GM19397 (cell line): Measurements from ENCODE around the gene SYT8.

ENCODE experiments used
- ATAC-seq: cut with Tn5 transposase; IDR thresholded peaks from one replicate; pipeline ENCODE4 v1.9.1; 2021; ENCODE audit warnings: mild to moderate bottlenecking, moderate library complexity; ENCODE audit not compliant: unreplicated experiment

Gene SYT8

DNA sequence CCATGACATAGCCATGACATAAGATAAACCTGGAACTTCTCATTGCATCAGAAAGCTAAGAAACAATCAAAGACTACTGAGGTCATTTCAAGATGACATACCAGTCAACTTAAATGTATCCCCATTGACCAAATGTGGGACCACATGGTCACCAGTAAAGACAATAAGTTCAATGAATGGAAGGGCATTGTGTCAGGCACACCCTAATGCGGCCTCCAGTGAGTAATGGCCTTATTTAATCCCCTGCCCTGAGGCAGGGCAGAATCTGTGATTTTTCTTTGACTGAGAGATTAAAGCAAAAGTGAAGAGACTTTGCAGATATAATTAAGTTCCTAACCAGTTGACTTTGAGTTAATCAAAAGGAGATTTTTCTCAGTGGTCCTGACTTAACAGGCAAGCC, 17.3 kb upstream of the SYT8 start:
- no peak for ATAC-seq

- ATAC-seq, result no peak
Observed at GRCh38 chr11:1819074-1819473, 15.7 kb upstream of the SYT8 start.

- no peak for ATAC-seq
Observed at GRCh38 chr11:1820463-1821325, 14.1 kb upstream of the SYT8 start.

- no peak for ATAC-seq
Observed at GRCh38 chr11:1821562-1821961, 13.2 kb upstream of the SYT8 start.

GRCh38 chr11:1822648-1823375, 12.0 kb upstream of the SYT8 start:
- no peak for ATAC-seq

GRCh38 chr11:1823376-1824220, 11.2 kb upstream of the SYT8 start:
- no peak for ATAC-seq

GRCh38 chr11:1824221-1825038, 10.4 kb upstream of the SYT8 start:
- no peak for ATAC-seq

- no peak for ATAC-seq
Observed at GRCh38 chr11:1825039-1825740, 9.6 kb upstream of the SYT8 start.

- no peak for ATAC-seq
Observed at GRCh38 chr11:1825785-1826451, 8.9 kb upstream of the SYT8 start.

GRCh38 chr11:1826552-1827094, 8.2 kb upstream of the SYT8 start:
- no peak for ATAC-seq

DNA sequence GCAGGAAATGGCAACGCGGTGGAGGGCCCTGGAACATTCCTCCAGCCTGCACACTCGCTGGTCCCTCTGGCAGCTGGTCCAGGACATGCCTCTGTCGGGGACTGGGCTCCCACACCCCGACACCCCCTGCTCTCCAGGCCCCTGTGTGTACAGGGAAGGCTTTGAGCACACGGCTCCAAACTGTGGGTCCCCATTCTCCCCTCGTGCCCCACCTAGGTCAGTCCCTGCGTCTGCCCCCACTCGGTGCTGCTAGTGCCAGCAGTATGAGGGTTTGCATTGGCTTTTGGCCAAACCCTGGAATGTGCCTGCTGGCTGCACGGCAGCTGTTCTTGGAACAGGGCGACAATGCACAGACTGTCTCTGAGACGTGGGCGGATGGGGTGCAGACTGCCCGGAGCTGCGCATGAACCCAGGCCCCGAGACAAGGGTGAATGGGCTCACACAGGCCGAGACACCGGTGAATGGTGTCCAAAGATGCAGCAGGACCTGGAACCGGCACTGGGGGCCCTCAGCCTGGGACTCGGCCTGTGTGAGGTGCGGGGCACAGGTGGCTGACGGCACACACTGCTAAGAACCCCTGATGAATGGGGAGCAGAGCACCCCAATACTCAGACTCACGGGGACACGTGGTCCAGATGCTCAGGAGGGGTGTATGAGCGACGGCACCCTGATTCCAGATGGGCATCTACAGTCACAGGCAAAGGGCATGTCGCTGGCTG, 7.5 kb upstream of the SYT8 start:
- no peak for ATAC-seq

- ATAC-seq, result no peak
Observed at GRCh38 chr11:1827931-1828330, 6.9 kb upstream of the SYT8 start.

- ATAC-seq, result no peak
Observed at GRCh38 chr11:1828542-1828941, 6.2 kb upstream of the SYT8 start.

DNA sequence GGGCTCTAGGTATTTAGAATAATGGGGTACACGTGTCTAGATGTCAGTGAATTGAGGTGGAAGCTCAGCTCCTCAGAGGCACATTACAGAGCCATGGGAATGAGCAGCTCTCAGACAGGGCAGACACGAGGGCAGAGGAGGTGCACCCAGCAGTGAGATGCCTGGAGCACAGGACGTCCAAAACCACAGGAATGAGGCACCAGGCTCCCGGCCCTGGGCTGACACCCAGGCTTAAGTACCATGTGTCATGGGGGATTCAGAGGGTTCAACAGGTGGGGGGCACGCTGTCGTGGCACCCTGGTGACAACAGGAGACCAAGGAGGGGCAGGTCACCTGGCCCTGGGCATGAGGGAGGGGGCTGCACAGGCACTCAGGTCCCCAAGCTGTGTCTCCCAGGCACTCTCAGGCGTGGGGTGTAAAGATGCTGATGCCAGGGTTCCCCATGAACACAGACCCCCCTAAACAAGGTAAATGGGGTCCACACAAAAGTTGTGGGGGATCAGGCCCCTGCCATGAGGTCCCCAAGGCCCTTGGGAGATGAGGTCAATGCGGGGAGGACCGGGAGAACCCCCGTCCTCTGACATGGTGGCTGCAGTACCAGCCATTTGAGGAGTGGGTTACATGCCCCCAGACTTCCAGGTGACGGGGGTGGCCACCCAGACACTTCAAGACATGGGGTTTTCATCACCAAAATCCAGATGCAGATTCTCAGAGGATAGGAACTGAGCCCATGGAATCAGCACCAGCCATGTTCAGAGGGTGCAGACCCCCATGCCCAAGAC, 5.6 kb upstream of the SYT8 start:
- ATAC-seq, result no peak

- no peak for ATAC-seq
Observed at GRCh38 chr11:1830004-1830321, 4.8 kb upstream of the SYT8 start.

GRCh38 chr11:1830322-1831223, 4.2 kb upstream of the SYT8 start:
- no peak for ATAC-seq
